H9 (cell line): ENCODE measurements around the gene TJP2. TPM values are rescaled to one million over a fixed set of nuclear protein-coding genes. Genes with fewer than 3 reads are reported as not detected.

ENCODE experiments used
- DNase-seq: peaks from one replicate; pipeline ENCODE4 v3.0.0-alpha.2; 2017
- H2AFZ ChIP-seq: one replicate; pipeline ENCODE4 v1.6.1; 2013; ENCODE audit warnings: mild to moderate bottlenecking, low read length, control low read depth, moderate library complexity
- H2AK5ac ChIP-seq: 2 replicates; pipeline ENCODE4 v1.6.1; 2013; ENCODE audit warnings: low read length, control low read depth, mixed read lengths; ENCODE audit not compliant: insufficient read length
- H2BK120ac ChIP-seq: one replicate; pipeline ENCODE4 v1.6.1; 2013; ENCODE audit warnings: low read depth, mild to moderate bottlenecking, low read length, control low read depth, inconsistent platforms; ENCODE audit not compliant: poor library complexity, severe bottlenecking
- H2BK12ac ChIP-seq: 2 replicates; pipeline ENCODE4 v1.6.1; 2013; ENCODE audit warnings: low read length, control low read depth, mixed read lengths, low read depth; ENCODE audit not compliant: insufficient read length
- H2BK15ac ChIP-seq: 2 replicates; pipeline ENCODE4 v1.6.1; 2013; ENCODE audit warnings: low read depth, low read length, control low read depth
- H2BK20ac ChIP-seq: one replicate; pipeline ENCODE4 v1.6.1; 2013; ENCODE audit warnings: low read depth, mild to moderate bottlenecking, low read length, control low read depth, inconsistent platforms; ENCODE audit not compliant: poor library complexity, severe bottlenecking
- H2BK5ac ChIP-seq: 2 replicates; pipeline ENCODE4 v1.6.1; 2013; ENCODE audit warnings: low read length, control low read depth, mixed read lengths; ENCODE audit not compliant: insufficient read length
- H3K14ac ChIP-seq: 2 replicates; pipeline ENCODE4 v1.6.1; 2013; ENCODE audit warnings: low read length, control low read depth; ENCODE audit not compliant: insufficient read depth
- H3K18ac ChIP-seq: 2 replicates; pipeline ENCODE4 v1.6.1; 2013; ENCODE audit warnings: low read depth, mild to moderate bottlenecking, mixed read lengths, low read length, control low read depth; ENCODE audit not compliant: insufficient read length
- H3K23ac ChIP-seq: 2 replicates; pipeline ENCODE4 v1.6.1; 2013; ENCODE audit warnings: low read length, control low read depth, mixed read lengths, low read depth; ENCODE audit not compliant: insufficient read length
- H3K23me2 ChIP-seq: 2 replicates; pipeline ENCODE4 v1.6.1; 2013; ENCODE audit warnings: low read depth, mild to moderate bottlenecking, mixed read lengths, low read length, control low read depth; ENCODE audit not compliant: insufficient read length, poor library complexity, severe bottlenecking
- H3K27ac ChIP-seq: 2 replicates; pipeline ENCODE4 v1.5.1; 2013; ENCODE audit warnings: low read length, control low read depth, mixed read lengths, low read depth; ENCODE audit not compliant: insufficient read length
- H3K27me3 ChIP-seq: 2 replicates; pipeline ENCODE4 v1.6.1; 2013; ENCODE audit warnings: low read length, control low read depth, inconsistent platforms; ENCODE audit not compliant: insufficient read depth
- H3K4ac ChIP-seq: 2 replicates; pipeline ENCODE4 v1.6.1; 2013; ENCODE audit warnings: low read depth, mild to moderate bottlenecking, control low read depth, inconsistent platforms, low read length, moderate library complexity
- H3K4me1 ChIP-seq: 2 replicates; pipeline ENCODE4 v1.6.1; 2013; ENCODE audit warnings: low read length, control low read depth, inconsistent platforms; ENCODE audit not compliant: insufficient read depth
- H3K4me2 ChIP-seq: 2 replicates; pipeline ENCODE4 v1.6.1; 2013; ENCODE audit warnings: low read length, control low read depth, mixed read lengths; ENCODE audit not compliant: insufficient read length, insufficient read depth
- H3K56ac ChIP-seq: 2 replicates; pipeline ENCODE4 v1.6.1; 2013; ENCODE audit warnings: low read depth, mild to moderate bottlenecking, mixed read lengths, low read length, control low read depth; ENCODE audit not compliant: insufficient read length
- H3K79me1 ChIP-seq: 2 replicates; pipeline ENCODE4 v1.6.1; 2013; ENCODE audit warnings: low read depth, mild to moderate bottlenecking, moderate library complexity, low read length, control low read depth, inconsistent platforms; ENCODE audit not compliant: insufficient read depth, poor library complexity, severe bottlenecking
- H3K79me2 ChIP-seq: 2 replicates; pipeline ENCODE4 v1.6.1; 2013; ENCODE audit warnings: low read length, control low read depth, inconsistent platforms; ENCODE audit not compliant: insufficient read depth
- H3K9ac ChIP-seq: 2 replicates; pipeline ENCODE4 v1.6.1; 2013; ENCODE audit warnings: low read length, control low read depth, mixed read lengths; ENCODE audit not compliant: insufficient read length; ENCODE audit errors: extremely low read depth
- H3K9me3 ChIP-seq: one replicate; pipeline ENCODE4 v1.6.1; 2013; ENCODE audit warnings: low read depth, low read length, inconsistent platforms; ENCODE audit not compliant: control insufficient read depth
- H3T11ph ChIP-seq: one replicate; pipeline ENCODE4 v1.6.1; 2013; ENCODE audit warnings: mild to moderate bottlenecking, low read length, control low read depth, inconsistent platforms
- H4K20me1 ChIP-seq: one replicate; pipeline ENCODE4 v1.6.1; 2013; ENCODE audit not compliant: control insufficient read depth, insufficient read length, insufficient read depth
- H4K5ac ChIP-seq: 2 replicates; pipeline ENCODE4 v1.6.1; 2013; ENCODE audit warnings: low read depth, mild to moderate bottlenecking, mixed read lengths, low read length, control low read depth; ENCODE audit not compliant: insufficient read length
- H4K8ac ChIP-seq: replicated peaks from 2 replicates; pipeline ENCODE4 v1.6.1; 2013; ENCODE audit warnings: low read length, control low read depth, mixed read lengths, low read depth; ENCODE audit not compliant: insufficient read length
- H4K91ac ChIP-seq: 2 replicates; pipeline ENCODE4 v1.6.1; 2013; ENCODE audit warnings: low read depth, mild to moderate bottlenecking, moderate library complexity, mixed read lengths, low read length, control low read depth; ENCODE audit not compliant: insufficient read length
- H3K27ac Mint-ChIP-seq, 3 experiments: 2 replicates in 2 of 3; 3 replicates in 1 of 3; pipeline ENCODE4 v1.8.0; 2020 to 2021; ENCODE audit warnings: mixed read lengths in 3 of 3, mild to moderate bottlenecking in 1 of 3, moderate library complexity in 1 of 3
- H3K27me3 Mint-ChIP-seq: 2 replicates; pipeline ENCODE4 v1.8.0; 2021; ENCODE audit warnings: low read depth, mild to moderate bottlenecking, moderate library complexity, mixed read lengths
- H3K36me3 Mint-ChIP-seq, 3 experiments: 2 replicates in 2 of 3; 3 replicates in 1 of 3; pipeline ENCODE4 v1.8.0; 2020 to 2021; ENCODE audit warnings: low read depth in 3 of 3, mixed read lengths in 3 of 3; ENCODE audit not compliant: insufficient read depth in 1 of 3
- H3K4me1 Mint-ChIP-seq, 2 experiments: 2 replicates each; pipeline ENCODE4 v1.8.0; 2020; ENCODE audit warnings: mixed read lengths in 2 of 2
- H3K4me3 Mint-ChIP-seq, 2 experiments: 2 replicates in 1 of 2; 3 replicates in 1 of 2; pipeline ENCODE4 v1.8.0; 2020 to 2021; ENCODE audit warnings: mild to moderate bottlenecking in 2 of 2, mixed read lengths in 2 of 2, moderate library complexity in 1 of 2
- H3K9me3 Mint-ChIP-seq, 2 experiments: 2 replicates in 1 of 2; 3 replicates in 1 of 2; pipeline ENCODE4 v1.8.0; 2020; ENCODE audit warnings: mild to moderate bottlenecking in 2 of 2, mixed read lengths in 2 of 2, moderate library complexity in 1 of 2
- WGBS: extraction: QIAGEN DNeasy Blood & Tissue Kit; methylation state at CpG from one replicate; pipeline ENCODE4 v1.1.7; 2013; ENCODE audit warnings: missing lambda C conversion rate, low lambda C conversion rate, mixed read lengths; ENCODE audit not compliant: insufficient read length; ENCODE audit errors: extremely low coverage; 5-methylcytosine and 5-hydroxymethylcytosine counted together
- total RNA-seq: library from RNA; stranded (reverse); gene quantifications from 2 replicates; pipeline ENCODE4 v1.2.1, GENCODE V29; 2021
- TF ChIP-seq, protein P1 (sequence below): fragments of 200-600 bp; sonication (generic); conservative IDR thresholded peaks from 3 replicates; pipeline ENCODE4 v1.8.0; 2021; ENCODE audit warnings: antibody characterized with exemption, mild to moderate bottlenecking

The TJP2 gene
- total RNA-seq, 1 experiment from 2014 or later, result 130 TPM

DNA sequence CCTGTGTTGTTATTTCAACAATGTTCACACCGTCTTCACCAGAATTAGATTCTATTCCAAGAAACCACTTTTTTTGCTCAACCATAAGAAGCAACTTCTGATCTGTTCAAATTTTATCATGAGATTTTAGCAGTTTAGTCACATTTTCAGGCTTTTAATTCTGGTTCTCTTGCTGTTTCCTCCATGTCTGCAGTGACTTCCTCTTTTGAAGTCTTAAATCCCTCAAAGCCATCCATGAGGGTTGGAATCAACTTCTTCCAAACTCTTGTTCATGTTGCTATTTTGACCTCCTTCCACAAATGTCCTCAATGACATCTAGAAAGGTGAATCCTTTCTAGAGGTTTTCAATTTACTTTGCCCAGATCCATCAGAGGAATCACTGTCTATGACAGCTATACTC is 125.2 kb downstream of the TJP2 start:
- H2BK120ac ChIP-seq, result no peak overlapping the region
- no peak overlapping the region for H3T11ph ChIP-seq
- Mint-ChIP-seq H3K36me3 (no peaks in the 10 kb centered on the region), H3K27ac (no peak overlapping the region), H3K4me1 (peaks cover 8 to 13% of the 10 kb centered on the region in 2 experiments), H3K9me3 (no peaks in the 10 kb centered on the region; a peak in 1 of 5 replicates), H3K4me3 (no peak overlapping the region), H3K27me3 (no peaks in the 10 kb centered on the region; the same call in 1 of the 2 replicates)
- no peak overlapping the region for H2AFZ ChIP-seq
- no peak overlapping the region for H3K18ac ChIP-seq
- H3K9me3 ChIP-seq, result no peaks in the 10 kb centered on the region
- H3K4me1 ChIP-seq, result no peaks in the 10 kb centered on the region
- no peak overlapping the region for H4K8ac ChIP-seq
- H3K23ac ChIP-seq, result no peak overlapping the region
- no peak overlapping the region for H3K4ac ChIP-seq
- no CpG with 5 or more reads among the region's 1 CpG for WGBS
- no peaks in the 10 kb centered on the region for H3K27me3 ChIP-seq
- no peak overlapping the region for H2BK15ac ChIP-seq
- no peak overlapping the region for H3K27ac ChIP-seq
- H4K91ac ChIP-seq, result no peak overlapping the region
- H2BK12ac ChIP-seq, result no peak overlapping the region
- no peaks in the 10 kb centered on the region for H3K79me1 ChIP-seq
- no peaks in the 10 kb centered on the region for H3K23me2 ChIP-seq
- DNase-seq, result no peak
- no peak overlapping the region for H2BK20ac ChIP-seq
- H4K5ac ChIP-seq, result no peak overlapping the region
- no peak overlapping the region for H3K56ac ChIP-seq
- H4K20me1 ChIP-seq, result no peaks in the 10 kb centered on the region
- TF ChIP-seq, protein P1, sequence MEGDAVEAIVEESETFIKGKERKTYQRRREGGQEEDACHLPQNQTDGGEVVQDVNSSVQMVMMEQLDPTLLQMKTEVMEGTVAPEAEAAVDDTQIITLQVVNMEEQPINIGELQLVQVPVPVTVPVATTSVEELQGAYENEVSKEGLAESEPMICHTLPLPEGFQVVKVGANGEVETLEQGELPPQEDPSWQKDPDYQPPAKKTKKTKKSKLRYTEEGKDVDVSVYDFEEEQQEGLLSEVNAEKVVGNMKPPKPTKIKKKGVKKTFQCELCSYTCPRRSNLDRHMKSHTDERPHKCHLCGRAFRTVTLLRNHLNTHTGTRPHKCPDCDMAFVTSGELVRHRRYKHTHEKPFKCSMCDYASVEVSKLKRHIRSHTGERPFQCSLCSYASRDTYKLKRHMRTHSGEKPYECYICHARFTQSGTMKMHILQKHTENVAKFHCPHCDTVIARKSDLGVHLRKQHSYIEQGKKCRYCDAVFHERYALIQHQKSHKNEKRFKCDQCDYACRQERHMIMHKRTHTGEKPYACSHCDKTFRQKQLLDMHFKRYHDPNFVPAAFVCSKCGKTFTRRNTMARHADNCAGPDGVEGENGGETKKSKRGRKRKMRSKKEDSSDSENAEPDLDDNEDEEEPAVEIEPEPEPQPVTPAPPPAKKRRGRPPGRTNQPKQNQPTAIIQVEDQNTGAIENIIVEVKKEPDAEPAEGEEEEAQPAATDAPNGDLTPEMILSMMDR, result no peak
- H2BK5ac ChIP-seq, result no peak overlapping the region
- no peak overlapping the region for H3K14ac ChIP-seq
- H3K4me2 ChIP-seq, result no peak overlapping the region
- H3K9ac ChIP-seq, result no peak overlapping the region
- no peak overlapping the region for H2AK5ac ChIP-seq
- no peaks in the 10 kb centered on the region for H3K79me2 ChIP-seq
